Endothelial cell of umbilical vein (primary cell): ENCODE data around the gene HOXB3.

Experiments used
- EZH2 ChIP-seq: IDR thresholded peaks from 2 replicates; pipeline ENCODE4 v1.6.1; 2012; ENCODE audit warnings: borderline replicate concordance, low read depth, mild to moderate bottlenecking, moderate library complexity, low read length, inconsistent platforms; ENCODE audit not compliant: severe bottlenecking
- FOS ChIP-seq: IDR thresholded peaks from 2 replicates; pipeline ENCODE4 v1.6.1; 2011; ENCODE audit warnings: mild to moderate bottlenecking, low read length, moderate library complexity, borderline replicate concordance; ENCODE audit not compliant: insufficient read depth
- JUN ChIP-seq: IDR thresholded peaks from 2 replicates; pipeline ENCODE4 v1.6.1; 2011; ENCODE audit warnings: borderline replicate concordance, low read depth; ENCODE audit not compliant: insufficient read length, insufficient read depth
- POLR2A ChIP-seq: IDR thresholded peaks from 2 replicates; pipeline ENCODE4 v1.6.1; 2012; ENCODE audit warnings: low read depth, mild to moderate bottlenecking, control low read depth, low read length
- POLR2AphosphoS5 ChIP-seq: IDR thresholded peaks from 2 replicates; pipeline ENCODE4 v1.6.1; 2012; ENCODE audit warnings: low read depth, mild to moderate bottlenecking, control low read depth, low read length, moderate library complexity; ENCODE audit not compliant: insufficient read depth
- TF ChIP-seq, protein P1 (sequence below), 2 donors: IDR thresholded peaks; 1 replicate in 1 of 2; 2 replicates in 1 of 2; pipeline ENCODE4 v1.5.1; 2011; ENCODE audit warnings: low read length in 2 of 2, mild to moderate bottlenecking in 2 of 2, moderate library complexity in 2 of 2, control low read depth in 1 of 2, inconsistent platforms in 1 of 2, low read depth in 1 of 2; ENCODE audit not compliant: insufficient read depth in 1 of 2; ENCODE audit errors: extremely low read depth in 1 of 2
- TF ChIP-seq, protein P2 (sequence below): IDR thresholded peaks from 2 replicates; pipeline ENCODE4 v1.6.1; 2011; ENCODE audit not compliant: insufficient read depth, insufficient read length

DNA sequence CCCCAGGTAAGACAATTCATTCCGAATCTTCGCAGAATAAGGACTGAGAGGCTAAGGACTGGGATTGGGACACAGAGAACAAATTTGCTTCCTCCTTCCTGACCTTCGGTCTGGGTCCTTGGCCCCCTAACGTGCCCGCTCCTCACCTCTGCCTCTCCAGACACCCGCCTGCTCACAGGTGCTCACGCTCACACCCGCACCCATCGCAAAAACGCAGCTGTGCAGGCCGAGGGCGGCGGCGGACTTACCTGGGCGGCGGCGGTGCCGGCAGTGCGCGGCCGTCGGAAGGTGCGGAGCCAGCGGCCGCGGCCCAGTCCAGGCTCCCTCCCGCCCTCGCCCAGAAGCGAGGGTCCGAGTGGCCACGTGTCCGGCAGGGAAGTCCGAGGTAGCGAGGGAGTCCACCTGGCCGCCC, 43.2 kb upstream of the HOXB3 start:
- TF ChIP-seq, protein P1, sequence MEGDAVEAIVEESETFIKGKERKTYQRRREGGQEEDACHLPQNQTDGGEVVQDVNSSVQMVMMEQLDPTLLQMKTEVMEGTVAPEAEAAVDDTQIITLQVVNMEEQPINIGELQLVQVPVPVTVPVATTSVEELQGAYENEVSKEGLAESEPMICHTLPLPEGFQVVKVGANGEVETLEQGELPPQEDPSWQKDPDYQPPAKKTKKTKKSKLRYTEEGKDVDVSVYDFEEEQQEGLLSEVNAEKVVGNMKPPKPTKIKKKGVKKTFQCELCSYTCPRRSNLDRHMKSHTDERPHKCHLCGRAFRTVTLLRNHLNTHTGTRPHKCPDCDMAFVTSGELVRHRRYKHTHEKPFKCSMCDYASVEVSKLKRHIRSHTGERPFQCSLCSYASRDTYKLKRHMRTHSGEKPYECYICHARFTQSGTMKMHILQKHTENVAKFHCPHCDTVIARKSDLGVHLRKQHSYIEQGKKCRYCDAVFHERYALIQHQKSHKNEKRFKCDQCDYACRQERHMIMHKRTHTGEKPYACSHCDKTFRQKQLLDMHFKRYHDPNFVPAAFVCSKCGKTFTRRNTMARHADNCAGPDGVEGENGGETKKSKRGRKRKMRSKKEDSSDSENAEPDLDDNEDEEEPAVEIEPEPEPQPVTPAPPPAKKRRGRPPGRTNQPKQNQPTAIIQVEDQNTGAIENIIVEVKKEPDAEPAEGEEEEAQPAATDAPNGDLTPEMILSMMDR (IDR thresholded peaks at IDR 0.05; ENCODE audit: extremely low read depth in 1 of 2, insufficient read depth in 1 of 2, low read depth in 1 of 2, low read length in 2 of 2), result no peak
- TF ChIP-seq, protein P2, sequence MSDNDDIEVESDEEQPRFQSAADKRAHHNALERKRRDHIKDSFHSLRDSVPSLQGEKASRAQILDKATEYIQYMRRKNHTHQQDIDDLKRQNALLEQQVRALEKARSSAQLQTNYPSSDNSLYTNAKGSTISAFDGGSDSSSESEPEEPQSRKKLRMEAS, result no peak
- TF ChIP-seq POLR2A (no peak), EZH2 (no peak), POLR2AphosphoS5 (no peak), JUN (no peak), FOS (no peak)
